Osteoblast (primary cell): Measurements from ENCODE around the gene TANK. TPM values are rescaled to one million over a fixed set of nuclear protein-coding genes. Genes with fewer than 3 reads are reported as not detected.
A peak's percentile ranks its signal among the peaks of the same experiment; 100 is the strongest.

ENCODE experiments used
- DNase-seq: peaks from one replicate; pipeline ENCODE4 v3.0.0; 2011; ENCODE audit warnings: low spot score, mixed read lengths; ENCODE audit not compliant: insufficient read length; ENCODE audit errors: missing footprints
- H2AFZ ChIP-seq: 2 replicates; pipeline ENCODE4 v1.6.0; 2011; ENCODE audit warnings: mild to moderate bottlenecking, low read length
- H3K27ac ChIP-seq: 2 replicates; pipeline ENCODE4 v1.5.1; 2011; ENCODE audit warnings: mild to moderate bottlenecking, low read depth, low read length, moderate library complexity
- H3K27me3 ChIP-seq: 2 replicates; pipeline ENCODE4 v1.6.0; 2012; ENCODE audit warnings: mild to moderate bottlenecking, control low read depth, inconsistent platforms, low read length, moderate library complexity; ENCODE audit not compliant: insufficient read depth
- H3K36me3 ChIP-seq: 2 replicates; pipeline ENCODE4 v1.5.1; 2011; ENCODE audit warnings: mild to moderate bottlenecking, low read length, control low read depth, moderate library complexity; ENCODE audit not compliant: insufficient read depth
- H3K4me1 ChIP-seq: 2 replicates; pipeline ENCODE4 v1.5.1; 2011; ENCODE audit warnings: mild to moderate bottlenecking, low read length, control low read depth, moderate library complexity; ENCODE audit not compliant: insufficient read depth
- H3K4me2 ChIP-seq: 2 replicates; pipeline ENCODE4 v1.6.0; 2011; ENCODE audit warnings: mild to moderate bottlenecking, low read length; ENCODE audit not compliant: insufficient read depth
- H3K4me3 ChIP-seq: fragments of 200-600 bp; sonication (generic); 3 replicates; pipeline ENCODE4 v1.5.1; 2012; ENCODE audit warnings: mild to moderate bottlenecking, low read length, inconsistent platforms; ENCODE audit not compliant: insufficient read depth
- H3K79me2 ChIP-seq: 2 replicates; pipeline ENCODE4 v1.6.0; 2012; ENCODE audit warnings: mild to moderate bottlenecking, low read length, control low read depth, inconsistent platforms; ENCODE audit not compliant: insufficient read depth
- H3K9me3 ChIP-seq: 2 replicates; pipeline ENCODE4 v1.5.1; 2011; ENCODE audit warnings: low read depth, low read length, control low read depth
- H4K20me1 ChIP-seq: 2 replicates; pipeline ENCODE4 v1.6.0; 2012; ENCODE audit warnings: mild to moderate bottlenecking, low read length, control low read depth; ENCODE audit not compliant: insufficient read depth
- CTCF ChIP-seq: IDR thresholded peaks from 2 replicates; pipeline ENCODE4 v1.5.1; 2011; ENCODE audit warnings: mild to moderate bottlenecking, low read depth, low read length, moderate library complexity; ENCODE audit errors: extremely low read depth
- total RNA-seq: library from RNA; depleted of rRNA; stranded (reverse); fragments of >200 nt; gene quantifications from 2 replicates; pipeline ENCODE4 v1.2.3, GENCODE V29; 2012

TANK gene
- total RNA-seq, 1 donor = 127 TPM

DNA sequence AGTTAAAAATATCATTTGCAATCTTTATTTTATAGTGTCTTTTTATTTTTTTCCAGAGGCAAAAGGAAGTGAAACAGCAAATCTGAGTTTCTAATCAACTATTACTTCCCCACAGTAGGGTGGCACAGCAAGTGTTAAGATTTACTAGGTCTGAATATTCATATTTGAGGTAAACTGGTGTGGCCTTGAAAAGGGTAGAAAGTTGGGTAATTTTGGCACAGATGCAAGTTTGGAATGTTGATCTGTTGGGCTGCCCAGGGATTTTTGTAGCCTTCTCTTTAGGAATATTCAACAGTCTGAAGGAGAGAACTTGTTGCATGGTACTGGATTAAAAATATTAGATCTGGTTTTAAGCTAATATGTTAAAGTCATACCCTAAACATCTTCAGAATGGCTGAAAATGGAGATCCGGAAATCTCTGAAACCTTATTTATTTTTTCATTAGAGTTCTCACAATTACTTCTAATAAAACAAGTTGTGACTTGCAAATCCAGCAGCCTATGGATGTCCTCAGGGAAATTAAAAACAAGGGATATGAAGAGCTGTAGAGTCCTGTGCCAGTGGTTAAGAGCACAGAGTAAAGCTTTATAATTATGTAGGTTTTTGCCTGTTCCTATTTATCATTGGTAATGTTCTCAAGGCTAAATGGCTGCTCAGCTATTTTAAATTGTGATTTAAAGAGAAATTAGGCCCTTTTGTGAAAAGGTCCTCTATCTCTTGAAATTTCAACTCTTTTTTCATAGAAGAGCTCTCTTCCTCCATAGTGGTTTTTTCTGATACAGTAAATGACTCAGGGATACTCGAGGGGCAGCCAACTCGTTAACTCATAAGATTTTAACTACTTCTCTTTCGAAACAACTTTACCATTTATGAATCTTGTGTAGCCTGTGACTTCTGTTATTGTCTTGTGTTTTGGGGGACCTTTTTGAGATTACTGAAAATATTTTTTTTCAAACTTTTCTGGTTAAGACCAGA is 11.0 kb downstream of the TANK start:
- H3K4me2 ChIP-seq = peak overlapping the region; percentile 67
- no peak for TF ChIP-seq CTCF
- H3K79me2 ChIP-seq = peaks cover 88% of the 10 kb centered on the region
- H3K4me3 ChIP-seq = no peak overlapping the region
- H2AFZ ChIP-seq = no peak overlapping the region
- H3K36me3 ChIP-seq = peaks cover 9% of the 10 kb centered on the region
- no peak for DNase-seq
- H3K4me1 ChIP-seq = peaks cover 28% of the 10 kb centered on the region
- peak overlapping the region; percentile 40 for H3K27ac ChIP-seq
- no peaks in the 10 kb centered on the region for H4K20me1 ChIP-seq
- H3K27me3 ChIP-seq = no peaks in the 10 kb centered on the region
- H3K9me3 ChIP-seq = no peaks in the 10 kb centered on the region

- H3K36me3 ChIP-seq = peaks cover 9% of the 10 kb centered on the region
- H3K79me2 ChIP-seq = peaks cover 85% of the 10 kb centered on the region
- TF ChIP-seq CTCF = no peak
Observed at GRCh38 chr2:161172901-161173540, 12.8 kb downstream of the TANK start.

GRCh38 chr2:161173541-161174194 is 13.4 kb downstream of the TANK start:
- Histone ChIP-seq H4K20me1 (no peaks in the 10 kb centered on the region), H3K4me2 (no peak overlapping the region), H3K36me3 (peaks cover 9% of the 10 kb centered on the region), H3K79me2 (peaks cover 83% of the 10 kb centered on the region), H3K4me3 (no peak overlapping the region), H3K27ac (no peak overlapping the region), H3K9me3 (no peaks in the 10 kb centered on the region), H3K4me1 (peaks cover 17% of the 10 kb centered on the region), H2AFZ (no peak overlapping the region), H3K27me3 (no peaks in the 10 kb centered on the region)
- no peak for DNase-seq
- TF ChIP-seq CTCF = no peak

More at GRCh38 chr2:161172901-161173540, 12.8 kb downstream of the TANK start:
- no peak overlapping the region for H2AFZ ChIP-seq
- no peak overlapping the region for H3K4me2 ChIP-seq
- no peaks in the 10 kb centered on the region for H3K9me3 ChIP-seq
- DNase-seq = no peak
- no peaks in the 10 kb centered on the region for H3K27me3 ChIP-seq
- H3K4me3 ChIP-seq = no peak overlapping the region
- H3K4me1 ChIP-seq = peaks cover 17% of the 10 kb centered on the region
- H3K27ac ChIP-seq = no peak overlapping the region
- H4K20me1 ChIP-seq = no peaks in the 10 kb centered on the region
